Measurements from ENCODE around the gene OTOGL.

Gene OTOGL

GRCh38 chr12:80273144-80273543 is 173.8 kb downstream of the OTOGL start:
- no peak for TF ChIP-seq TAF1 (IDR thresholded peaks at IDR 0.05; ENCODE audit: borderline replicate concordance, insufficient read depth, low read length)
- TF ChIP-seq, protein P1, sequence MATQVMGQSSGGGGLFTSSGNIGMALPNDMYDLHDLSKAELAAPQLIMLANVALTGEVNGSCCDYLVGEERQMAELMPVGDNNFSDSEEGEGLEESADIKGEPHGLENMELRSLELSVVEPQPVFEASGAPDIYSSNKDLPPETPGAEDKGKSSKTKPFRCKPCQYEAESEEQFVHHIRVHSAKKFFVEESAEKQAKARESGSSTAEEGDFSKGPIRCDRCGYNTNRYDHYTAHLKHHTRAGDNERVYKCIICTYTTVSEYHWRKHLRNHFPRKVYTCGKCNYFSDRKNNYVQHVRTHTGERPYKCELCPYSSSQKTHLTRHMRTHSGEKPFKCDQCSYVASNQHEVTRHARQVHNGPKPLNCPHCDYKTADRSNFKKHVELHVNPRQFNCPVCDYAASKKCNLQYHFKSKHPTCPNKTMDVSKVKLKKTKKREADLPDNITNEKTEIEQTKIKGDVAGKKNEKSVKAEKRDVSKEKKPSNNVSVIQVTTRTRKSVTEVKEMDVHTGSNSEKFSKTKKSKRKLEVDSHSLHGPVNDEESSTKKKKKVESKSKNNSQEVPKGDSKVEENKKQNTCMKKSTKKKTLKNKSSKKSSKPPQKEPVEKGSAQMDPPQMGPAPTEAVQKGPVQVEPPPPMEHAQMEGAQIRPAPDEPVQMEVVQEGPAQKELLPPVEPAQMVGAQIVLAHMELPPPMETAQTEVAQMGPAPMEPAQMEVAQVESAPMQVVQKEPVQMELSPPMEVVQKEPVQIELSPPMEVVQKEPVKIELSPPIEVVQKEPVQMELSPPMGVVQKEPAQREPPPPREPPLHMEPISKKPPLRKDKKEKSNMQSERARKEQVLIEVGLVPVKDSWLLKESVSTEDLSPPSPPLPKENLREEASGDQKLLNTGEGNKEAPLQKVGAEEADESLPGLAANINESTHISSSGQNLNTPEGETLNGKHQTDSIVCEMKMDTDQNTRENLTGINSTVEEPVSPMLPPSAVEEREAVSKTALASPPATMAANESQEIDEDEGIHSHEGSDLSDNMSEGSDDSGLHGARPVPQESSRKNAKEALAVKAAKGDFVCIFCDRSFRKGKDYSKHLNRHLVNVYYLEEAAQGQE (IDR thresholded peaks at IDR 0.05; ENCODE audit: insufficient read depth in 1 of 2, low read depth in 2 of 2, low read length in 2 of 2), result no peak
- TF ChIP-seq FOXP2 (optimal IDR thresholded peaks at IDR 0.05; ENCODE audit: borderline replicate concordance, extremely low read depth, extremely low read length, insufficient read depth), result no peak
- TF ChIP-seq POLR2AphosphoS5 (IDR thresholded peaks at IDR 0.05; ENCODE audit: low read depth, low read length), result no peak

GRCh38 chr12:80277732-80278131 is 178.4 kb downstream of the OTOGL start:
- TF ChIP-seq TAF1 (IDR thresholded peaks at IDR 0.05; ENCODE audit: borderline replicate concordance, insufficient read depth, low read length), result no peak
- TF ChIP-seq SIN3A (IDR thresholded peaks at IDR 0.05; ENCODE audit: borderline replicate concordance, insufficient read depth, low read length), result no peak
- TF ChIP-seq POLR2AphosphoS5 (IDR thresholded peaks at IDR 0.05; ENCODE audit: low read depth, low read length), result no peak
- TF ChIP-seq, protein P1 (IDR thresholded peaks at IDR 0.05; ENCODE audit: insufficient read depth in 1 of 2, low read depth in 2 of 2, low read length in 2 of 2), result no peak
- no peak for TF ChIP-seq FOXP2 (optimal IDR thresholded peaks at IDR 0.05; ENCODE audit: borderline replicate concordance, extremely low read depth, extremely low read length, insufficient read depth)

- TF ChIP-seq, protein P1 (IDR thresholded peaks at IDR 0.05; ENCODE audit: insufficient read depth in 1 of 2, low read depth in 2 of 2, low read length in 2 of 2), result no peak
- TF ChIP-seq FOXP2 (optimal IDR thresholded peaks at IDR 0.05; ENCODE audit: borderline replicate concordance, extremely low read depth, extremely low read length, insufficient read depth) (no peak), POLR2AphosphoS5 (IDR thresholded peaks at IDR 0.05; ENCODE audit: low read depth, low read length) (no peak)
These were observed 182.9 kb downstream of the OTOGL start for GRCh38 chr12:80282226-80282625.

DNA sequence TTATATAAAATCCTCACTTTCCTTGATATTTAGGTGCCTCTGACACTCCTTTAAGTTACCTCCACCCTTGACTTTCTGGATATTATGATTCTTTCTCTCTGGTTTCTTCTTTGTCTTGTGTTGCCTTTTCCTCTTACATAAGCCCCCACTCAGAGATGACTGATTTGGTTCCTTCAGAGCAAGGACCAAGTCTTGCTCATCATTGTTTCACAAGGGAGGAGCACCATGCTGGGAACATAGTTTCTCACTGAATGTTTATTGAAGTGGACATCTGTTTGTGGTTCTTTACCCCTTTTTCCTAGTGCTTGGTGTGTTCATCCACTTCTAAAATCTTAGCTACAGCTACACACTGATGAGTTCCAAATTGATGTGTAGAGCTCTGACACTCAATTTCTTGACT is 183.4 kb downstream of the OTOGL start:
- no peak for TF ChIP-seq SIN3A (IDR thresholded peaks at IDR 0.05; ENCODE audit: borderline replicate concordance, insufficient read depth, low read length)

DNA sequence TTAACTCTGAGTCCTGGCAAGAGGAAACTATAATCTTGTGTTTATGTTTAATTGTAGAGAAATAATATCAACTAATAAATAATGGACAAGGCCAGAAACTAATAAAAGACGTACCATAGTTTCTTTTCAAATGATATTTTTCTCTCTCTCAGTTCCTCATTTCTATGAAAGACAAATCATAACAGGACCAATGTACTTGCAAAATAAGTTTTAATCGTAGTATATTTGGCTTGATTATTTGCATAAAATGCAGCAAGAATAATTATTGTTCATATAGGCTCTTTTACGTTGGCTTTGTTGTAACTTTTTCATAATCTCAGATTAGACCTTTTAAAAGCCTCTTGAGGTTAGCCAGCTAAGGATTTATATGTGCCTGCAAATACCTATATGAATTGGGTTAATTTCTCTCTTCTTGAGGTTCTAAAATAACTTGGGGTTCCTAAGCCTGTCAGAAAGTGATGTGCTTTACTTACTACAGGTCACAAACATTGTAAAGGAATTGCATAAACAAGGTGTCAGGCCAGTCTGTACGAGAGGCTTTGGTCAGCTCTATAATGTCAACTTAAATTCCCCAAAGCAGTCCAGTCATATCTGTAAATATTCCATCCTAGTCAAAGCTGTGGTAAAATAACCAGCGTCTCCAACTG is 191.9 kb downstream of the OTOGL start:
- no peak for TF ChIP-seq POLR2AphosphoS5 (IDR thresholded peaks at IDR 0.05; ENCODE audit: low read depth, low read length)
- no peak for TF ChIP-seq TAF1 (IDR thresholded peaks at IDR 0.05; ENCODE audit: borderline replicate concordance, insufficient read depth, low read length)
- TF ChIP-seq FOXP2 (optimal IDR thresholded peaks at IDR 0.05; ENCODE audit: borderline replicate concordance, extremely low read depth, extremely low read length, insufficient read depth), result no peak
- no peak for TF ChIP-seq SIN3A (IDR thresholded peaks at IDR 0.05; ENCODE audit: borderline replicate concordance, insufficient read depth, low read length)
- TF ChIP-seq, protein P1 (IDR thresholded peaks at IDR 0.05; ENCODE audit: insufficient read depth in 1 of 2, low read depth in 2 of 2, low read length in 2 of 2), result no peak
